Fibroblast of mammary gland (primary cell): Measurements from ENCODE around the gene IGFL2.

Experiments
- DNase-seq: peaks from one replicate; pipeline ENCODE4 v3.0.0-alpha.2; 2010; ENCODE audit warnings: low read depth
- H3K4me3 ChIP-seq: 2 replicates; pipeline ENCODE4 v1.5.1; 2011; ENCODE audit warnings: low read depth, mild to moderate bottlenecking, low read length, moderate library complexity; ENCODE audit not compliant: control insufficient read depth
- CTCF ChIP-seq: conservative IDR thresholded peaks from 2 replicates; pipeline ENCODE4 v1.5.1; 2011; ENCODE audit warnings: low read depth, low read length, inconsistent platforms; ENCODE audit not compliant: control insufficient read depth, insufficient read depth

Gene IGFL2

DNA sequence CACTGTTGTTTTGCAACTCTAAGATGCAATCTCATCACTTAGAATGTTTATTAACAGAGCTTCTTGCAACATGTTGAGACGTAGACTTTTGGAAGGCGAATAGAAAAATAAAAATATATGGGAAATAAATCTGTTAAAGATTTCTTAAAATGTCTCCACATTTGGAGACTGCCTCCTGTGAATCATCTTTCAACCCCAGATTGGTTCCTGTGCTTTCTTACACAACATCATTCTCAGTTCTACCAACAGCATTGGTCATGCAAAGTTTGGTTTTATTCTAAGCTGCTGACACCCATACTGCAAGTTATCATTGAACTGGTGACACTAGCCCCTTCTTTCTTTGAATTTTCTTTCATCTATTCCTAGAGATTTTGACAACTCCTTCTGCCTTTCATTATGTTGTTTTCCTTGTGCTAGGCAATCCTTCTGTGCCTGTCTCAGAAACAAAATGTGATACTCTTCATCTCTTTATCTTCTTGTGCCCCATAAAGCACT, 21.9 kb upstream of the IGFL2 start:
- TF ChIP-seq CTCF, result no peak
- H3K4me3 ChIP-seq, result no peak overlapping the region
- peak; percentile 29 for DNase-seq

- no peak for TF ChIP-seq CTCF
- H3K4me3 ChIP-seq, result no peak overlapping the region
- DNase-seq, result no peak
These were observed 16.4 kb upstream of the IGFL2 start for GRCh38 chr19:46131485-46132143.

GRCh38 chr19:46132508-46133100, 15.4 kb upstream of the IGFL2 start:
- TF ChIP-seq CTCF, result no peak
- H3K4me3 ChIP-seq, result no peak overlapping the region
- DNase-seq, result no peak

GRCh38 chr19:46133101-46133627, 14.9 kb upstream of the IGFL2 start:
- peak; percentile 91 for DNase-seq
- TF ChIP-seq CTCF, result no peak
- H3K4me3 ChIP-seq, result no peak overlapping the region

DNA sequence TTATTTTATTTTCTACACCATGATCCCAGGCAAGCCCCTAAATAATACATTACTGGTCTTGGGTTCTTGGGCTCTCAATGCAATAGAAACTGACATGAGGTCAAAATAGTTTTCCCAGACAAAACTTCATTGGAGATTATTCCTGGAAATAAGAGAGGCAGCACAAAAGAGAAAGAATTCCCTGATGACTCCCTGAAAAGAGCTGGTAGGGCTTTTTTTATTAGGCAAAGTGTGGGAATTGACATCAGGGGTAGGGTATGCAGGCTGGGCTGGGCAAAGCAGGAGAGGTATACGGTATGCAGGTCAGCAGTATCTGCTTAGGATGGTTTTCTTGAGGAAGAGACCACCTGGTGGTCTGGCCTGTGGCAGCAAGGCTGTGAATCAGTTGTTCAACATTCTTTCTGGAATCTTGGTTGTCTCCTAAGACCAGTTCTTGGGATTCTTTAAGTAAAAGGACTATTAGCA, 14.2 kb upstream of the IGFL2 start:
- no peak overlapping the region for H3K4me3 ChIP-seq
- DNase-seq, result no peak
- TF ChIP-seq CTCF, result no peak

DNA sequence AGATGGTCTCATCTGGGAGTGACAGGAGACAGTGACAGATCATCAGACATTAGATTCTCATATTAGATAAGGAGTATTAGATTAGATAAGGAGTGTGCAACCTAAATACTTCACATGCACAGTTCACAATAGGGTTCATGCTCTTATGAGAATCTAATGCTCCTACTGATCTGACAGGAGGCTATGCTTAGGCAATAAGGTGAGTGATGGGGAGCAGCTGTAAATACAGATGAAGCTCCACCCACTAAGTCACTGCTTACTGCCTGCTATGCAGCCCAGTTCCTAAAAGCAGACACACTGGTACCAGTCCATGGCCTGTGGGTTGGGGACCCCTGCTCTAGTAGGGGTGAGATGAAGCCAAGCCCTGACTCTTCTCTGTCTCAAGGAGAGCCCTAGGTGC, 13.5 kb upstream of the IGFL2 start:
- DNase-seq, result peak; percentile 57
- no peak overlapping the region for H3K4me3 ChIP-seq
- no peak for TF ChIP-seq CTCF
